ENCODE results near the gene ZNF397.
A peak's percentile ranks its signal among the peaks of the same experiment; 100 is the strongest.

DNA sequence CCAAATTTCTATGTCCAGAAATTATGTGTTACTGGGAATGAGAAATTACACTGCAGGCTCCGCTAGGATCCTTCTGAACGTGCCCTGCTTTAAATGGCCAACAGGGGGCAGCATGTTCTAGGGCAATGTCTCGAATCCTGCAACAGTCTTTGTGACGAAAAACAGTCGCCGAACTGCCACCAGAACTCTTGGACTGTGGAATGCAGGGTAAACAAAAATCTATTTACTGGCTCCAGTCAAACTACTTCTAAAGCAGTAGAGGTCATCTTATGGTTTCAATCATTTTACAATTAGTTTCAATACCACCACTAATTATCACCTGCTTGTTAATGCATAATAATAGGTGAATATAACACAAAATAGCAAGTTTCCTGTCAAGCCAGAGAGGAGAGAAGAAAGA, 9.8 kb upstream of the ZNF397 start:
- TF ChIP-seq, protein P1, sequence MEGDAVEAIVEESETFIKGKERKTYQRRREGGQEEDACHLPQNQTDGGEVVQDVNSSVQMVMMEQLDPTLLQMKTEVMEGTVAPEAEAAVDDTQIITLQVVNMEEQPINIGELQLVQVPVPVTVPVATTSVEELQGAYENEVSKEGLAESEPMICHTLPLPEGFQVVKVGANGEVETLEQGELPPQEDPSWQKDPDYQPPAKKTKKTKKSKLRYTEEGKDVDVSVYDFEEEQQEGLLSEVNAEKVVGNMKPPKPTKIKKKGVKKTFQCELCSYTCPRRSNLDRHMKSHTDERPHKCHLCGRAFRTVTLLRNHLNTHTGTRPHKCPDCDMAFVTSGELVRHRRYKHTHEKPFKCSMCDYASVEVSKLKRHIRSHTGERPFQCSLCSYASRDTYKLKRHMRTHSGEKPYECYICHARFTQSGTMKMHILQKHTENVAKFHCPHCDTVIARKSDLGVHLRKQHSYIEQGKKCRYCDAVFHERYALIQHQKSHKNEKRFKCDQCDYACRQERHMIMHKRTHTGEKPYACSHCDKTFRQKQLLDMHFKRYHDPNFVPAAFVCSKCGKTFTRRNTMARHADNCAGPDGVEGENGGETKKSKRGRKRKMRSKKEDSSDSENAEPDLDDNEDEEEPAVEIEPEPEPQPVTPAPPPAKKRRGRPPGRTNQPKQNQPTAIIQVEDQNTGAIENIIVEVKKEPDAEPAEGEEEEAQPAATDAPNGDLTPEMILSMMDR (IDR thresholded peaks at IDR 0.05 in 2 of 3, conservative IDR thresholded peaks at IDR 0.05 in 1 of 3; ENCODE audit: insufficient read depth in 2 of 3, low read depth in 1 of 3, low read length in 3 of 3) = peak; percentile 91 to 97 (median 92)
- TF ChIP-seq ESRRA (IDR thresholded peaks at IDR 0.05; ENCODE audit: borderline replicate concordance, low read depth) = no peak
- no peak for TF ChIP-seq PML (IDR thresholded peaks at IDR 0.05; ENCODE audit: low read length)
- TF ChIP-seq NCOA4 (IDR thresholded peaks at IDR 0.05; ENCODE audit: partially characterized antibody) = no peak
- no peak for TF ChIP-seq BHLHE40 (IDR thresholded peaks at IDR 0.05; ENCODE audit: low read length)
- TF ChIP-seq JUN (IDR thresholded peaks at IDR 0.05; ENCODE audit: borderline replicate concordance, low read depth, low read length) = no peak
- TF ChIP-seq JUN (CRISPR knock-in tag; IDR thresholded peaks at IDR 0.05; ENCODE audit: borderline replicate concordance) = no peak
- no peak for TF ChIP-seq NFE2L1 (tag; IDR thresholded peaks at IDR 0.05; ENCODE audit: borderline replicate concordance, low read depth)
- no peak for TF ChIP-seq LCOR (CRISPR knock-in tag; IDR thresholded peaks at IDR 0.05)
- TF ChIP-seq, protein P2, sequence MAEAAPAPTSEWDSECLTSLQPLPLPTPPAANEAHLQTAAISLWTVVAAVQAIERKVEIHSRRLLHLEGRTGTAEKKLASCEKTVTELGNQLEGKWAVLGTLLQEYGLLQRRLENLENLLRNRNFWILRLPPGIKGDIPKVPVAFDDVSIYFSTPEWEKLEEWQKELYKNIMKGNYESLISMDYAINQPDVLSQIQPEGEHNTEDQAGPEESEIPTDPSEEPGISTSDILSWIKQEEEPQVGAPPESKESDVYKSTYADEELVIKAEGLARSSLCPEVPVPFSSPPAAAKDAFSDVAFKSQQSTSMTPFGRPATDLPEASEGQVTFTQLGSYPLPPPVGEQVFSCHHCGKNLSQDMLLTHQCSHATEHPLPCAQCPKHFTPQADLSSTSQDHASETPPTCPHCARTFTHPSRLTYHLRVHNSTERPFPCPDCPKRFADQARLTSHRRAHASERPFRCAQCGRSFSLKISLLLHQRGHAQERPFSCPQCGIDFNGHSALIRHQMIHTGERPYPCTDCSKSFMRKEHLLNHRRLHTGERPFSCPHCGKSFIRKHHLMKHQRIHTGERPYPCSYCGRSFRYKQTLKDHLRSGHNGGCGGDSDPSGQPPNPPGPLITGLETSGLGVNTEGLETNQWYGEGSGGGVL (CRISPR knock-in tag; IDR thresholded peaks at IDR 0.05) = no peak
- no peak for TF ChIP-seq POLR2AphosphoS2 (IDR thresholded peaks at IDR 0.05; ENCODE audit: low read length)
- 0 out of 2 replicates have a peak, but pooled peaks have one; percentile 34 for TF ChIP-seq BMI1 (IDR thresholded peaks at IDR 0.05; ENCODE audit: low read length)
- no peak for TF ChIP-seq IRF2 (CRISPR knock-in tag; IDR thresholded peaks at IDR 0.05)
- no peak for TF ChIP-seq HNRNPLL (IDR thresholded peaks at IDR 0.05; ENCODE audit: low read depth, low read length, poor library complexity, severe bottlenecking)
- TF ChIP-seq BACH1 (tag; IDR thresholded peaks at IDR 0.05) = no peak

All from K562 (cell line).